HG02885 (cell line): ENCODE measurements around the gene ABCC8.

Experiments used
- ATAC-seq: cut with Tn5 transposase; IDR thresholded peaks from one replicate; pipeline ENCODE4 v1.9.1; 2021; ENCODE audit warnings: mild to moderate bottlenecking; ENCODE audit not compliant: unreplicated experiment, poor library complexity

ABCC8 gene

GRCh38 chr11:17375547-17375946, 101.1 kb downstream of the ABCC8 start:
- ATAC-seq, result no peak

- no peak for ATAC-seq
These were observed 105.0 kb downstream of the ABCC8 start for GRCh38 chr11:17371614-17372013.

GRCh38 chr11:17369684-17370243, 106.9 kb downstream of the ABCC8 start:
- ATAC-seq, result no peak

- no peak for ATAC-seq
These were observed 107.6 kb downstream of the ABCC8 start for GRCh38 chr11:17369094-17369493.

GRCh38 chr11:17368551-17368950, 108.1 kb downstream of the ABCC8 start:
- ATAC-seq, result no peak

- no peak for ATAC-seq
These were observed 110.2 kb downstream of the ABCC8 start for GRCh38 chr11:17366495-17366894.

GRCh38 chr11:17354601-17354991, 122.0 kb downstream of the ABCC8 start:
- ATAC-seq, result peak; percentile 37

GRCh38 chr11:17353821-17354600, 122.6 kb downstream of the ABCC8 start:
- no peak for ATAC-seq

GRCh38 chr11:17352950-17353820, 123.5 kb downstream of the ABCC8 start:
- peak; percentile 57 for ATAC-seq

GRCh38 chr11:17351510-17352176, 125.0 kb downstream of the ABCC8 start, which contains the start of gene NCR3LG1:
NCR3LG1 (plus strand) TSS chr11:17351800; CDS start chr11:17351970, 170 bp downstream.
- peak; percentile 38 for ATAC-seq

- ATAC-seq, result no peak
These were observed 125.5 kb downstream of the ABCC8 start for GRCh38 chr11:17351172-17351509.

- no peak for ATAC-seq
These were observed 126.0 kb downstream of the ABCC8 start for GRCh38 chr11:17350455-17351171.

- no peak for ATAC-seq
These were observed 129.0 kb downstream of the ABCC8 start for GRCh38 chr11:17347676-17348075.

GRCh38 chr11:17343907-17344306, 132.7 kb downstream of the ABCC8 start:
- ATAC-seq, result no peak

- ATAC-seq, result no peak
These were observed 133.4 kb downstream of the ABCC8 start for GRCh38 chr11:17343257-17343656.
